HG03432 (cell line): ENCODE measurements around the gene PRR36.
"Not testable (repeated sequence)": the region's sequence is repeated elsewhere in the genome, so short reads cannot be mapped to it uniquely, and the experiment has no call there.

Experiments
- ATAC-seq: cut with Tn5 transposase; IDR thresholded peaks from one replicate; pipeline ENCODE4 v1.9.1; 2021; ENCODE audit warnings: mild to moderate bottlenecking, moderate library complexity; ENCODE audit not compliant: unreplicated experiment

PRR36 gene

GRCh38 chr19:7861619-7862412 is 12.4 kb downstream of the PRR36 start:
- no peak for ATAC-seq

GRCh38 chr19:7860714-7861618 is 13.2 kb downstream of the PRR36 start:
- no peak for ATAC-seq

DNA sequence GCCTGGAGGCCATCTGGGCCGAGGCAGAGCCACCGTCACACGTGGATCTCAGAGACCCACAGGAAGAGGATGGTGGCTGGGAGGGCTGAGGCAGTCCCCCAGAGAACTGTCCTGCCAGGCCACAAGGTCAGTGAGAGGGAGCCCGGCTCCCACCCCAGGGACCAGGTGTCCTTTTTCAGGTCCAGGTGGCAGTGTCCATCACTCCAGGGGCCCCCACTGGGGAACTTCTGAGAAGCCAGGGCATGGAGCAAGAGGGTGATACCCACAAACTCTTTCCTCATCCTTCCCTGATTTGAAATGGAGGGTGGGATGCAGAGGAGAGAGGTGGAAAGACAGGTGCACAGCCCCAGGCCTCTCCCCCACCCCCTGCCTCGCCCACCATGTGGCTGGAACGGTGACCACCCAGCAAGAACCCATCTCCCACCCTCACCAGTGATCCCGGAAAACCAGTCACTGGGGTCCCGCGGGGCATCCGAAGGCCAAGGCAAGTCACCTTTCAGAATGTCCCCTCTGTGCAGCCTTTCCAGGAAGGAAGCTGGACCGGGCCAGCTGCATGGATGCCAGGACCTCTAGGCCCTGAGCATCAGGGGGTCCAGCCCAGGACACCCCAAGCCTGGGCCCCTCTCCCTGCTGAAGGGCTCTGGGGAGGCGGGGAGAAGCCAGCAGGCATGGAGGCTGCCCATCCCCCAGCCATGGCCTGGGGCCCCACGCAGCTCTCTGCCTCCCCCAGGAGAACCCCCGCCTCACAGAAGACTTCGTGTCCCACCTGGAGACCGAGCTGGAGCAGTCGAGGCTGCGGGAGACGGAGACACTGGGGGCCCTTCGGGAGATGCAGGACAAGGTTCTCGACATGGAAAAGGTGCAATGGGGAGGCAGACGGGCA is 14.1 kb downstream of the PRR36 start:
- ATAC-seq, result no peak

DNA sequence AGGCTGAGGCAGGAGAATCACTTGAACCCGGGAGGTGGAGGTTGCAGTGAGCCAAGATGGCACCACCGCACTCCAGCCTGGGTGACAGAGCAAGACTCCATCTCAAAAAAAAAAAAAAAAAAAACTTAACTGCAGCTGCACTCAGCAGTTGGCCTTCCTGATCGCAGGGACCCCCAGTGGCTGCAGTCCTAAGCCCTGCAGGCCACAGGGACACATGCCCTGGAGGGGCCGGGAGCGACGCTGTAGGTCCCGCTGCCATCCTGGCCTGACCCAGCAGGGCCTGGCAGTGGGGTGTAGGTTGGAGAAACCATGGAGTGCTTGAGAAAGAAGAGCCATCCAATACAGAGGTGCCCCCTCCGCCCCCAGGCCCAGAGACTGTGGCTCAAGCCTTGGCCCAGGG is 15.1 kb downstream of the PRR36 start:
- not testable (repeated sequence) for ATAC-seq

DNA sequence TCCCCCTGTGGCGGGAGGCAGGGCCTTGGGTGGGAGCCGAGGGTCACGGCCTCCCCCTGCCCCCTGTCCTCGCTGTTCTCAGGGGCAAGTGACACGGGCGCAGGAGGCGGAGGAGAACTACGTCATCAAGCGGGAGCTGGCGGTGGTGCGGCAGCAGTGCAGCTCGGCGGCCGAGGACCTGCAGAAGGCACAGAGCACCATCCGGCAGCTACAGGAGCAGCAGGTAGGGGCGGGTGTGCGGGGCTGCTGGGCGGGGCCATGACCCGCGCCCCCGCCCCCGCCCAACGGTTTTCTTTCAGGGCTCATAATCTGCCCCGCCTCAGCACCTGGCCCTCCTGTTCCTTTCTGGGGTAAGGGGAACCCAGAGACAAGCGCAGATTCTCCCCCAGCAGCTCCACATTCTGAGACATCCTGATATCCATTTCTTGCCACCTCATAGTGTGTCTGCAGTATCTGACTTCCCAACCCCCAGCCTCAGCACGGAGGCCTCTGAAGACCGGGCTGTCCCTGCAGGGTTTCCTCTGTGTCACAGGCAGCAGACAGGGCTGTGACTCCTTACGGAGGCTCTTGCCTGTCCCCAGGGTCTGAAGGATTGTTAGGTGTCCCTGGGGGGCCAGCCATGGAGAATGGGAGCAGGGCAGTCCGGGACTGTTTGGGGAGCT is 15.9 kb downstream of the PRR36 start:
- ATAC-seq, result no peak

DNA sequence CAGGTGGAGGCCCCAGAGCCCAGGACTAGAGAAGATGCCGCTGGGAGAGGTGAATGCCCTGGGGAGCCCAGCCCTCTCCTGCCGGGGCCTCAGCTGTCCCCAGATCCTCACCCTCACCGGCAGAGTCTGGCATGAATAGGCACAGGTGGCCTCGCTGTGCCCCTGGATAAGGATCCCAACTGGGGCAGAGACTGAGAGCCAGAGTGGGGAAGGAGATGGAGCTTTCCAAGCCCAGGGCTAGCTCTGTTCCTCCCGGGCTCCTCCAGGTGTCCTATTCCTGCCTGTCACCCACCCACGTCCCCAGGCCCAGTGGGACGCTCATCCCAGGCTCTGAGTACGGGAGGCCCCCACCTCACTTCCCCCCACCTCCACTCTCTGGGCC is 16.5 kb downstream of the PRR36 start:
- no peak for ATAC-seq

DNA sequence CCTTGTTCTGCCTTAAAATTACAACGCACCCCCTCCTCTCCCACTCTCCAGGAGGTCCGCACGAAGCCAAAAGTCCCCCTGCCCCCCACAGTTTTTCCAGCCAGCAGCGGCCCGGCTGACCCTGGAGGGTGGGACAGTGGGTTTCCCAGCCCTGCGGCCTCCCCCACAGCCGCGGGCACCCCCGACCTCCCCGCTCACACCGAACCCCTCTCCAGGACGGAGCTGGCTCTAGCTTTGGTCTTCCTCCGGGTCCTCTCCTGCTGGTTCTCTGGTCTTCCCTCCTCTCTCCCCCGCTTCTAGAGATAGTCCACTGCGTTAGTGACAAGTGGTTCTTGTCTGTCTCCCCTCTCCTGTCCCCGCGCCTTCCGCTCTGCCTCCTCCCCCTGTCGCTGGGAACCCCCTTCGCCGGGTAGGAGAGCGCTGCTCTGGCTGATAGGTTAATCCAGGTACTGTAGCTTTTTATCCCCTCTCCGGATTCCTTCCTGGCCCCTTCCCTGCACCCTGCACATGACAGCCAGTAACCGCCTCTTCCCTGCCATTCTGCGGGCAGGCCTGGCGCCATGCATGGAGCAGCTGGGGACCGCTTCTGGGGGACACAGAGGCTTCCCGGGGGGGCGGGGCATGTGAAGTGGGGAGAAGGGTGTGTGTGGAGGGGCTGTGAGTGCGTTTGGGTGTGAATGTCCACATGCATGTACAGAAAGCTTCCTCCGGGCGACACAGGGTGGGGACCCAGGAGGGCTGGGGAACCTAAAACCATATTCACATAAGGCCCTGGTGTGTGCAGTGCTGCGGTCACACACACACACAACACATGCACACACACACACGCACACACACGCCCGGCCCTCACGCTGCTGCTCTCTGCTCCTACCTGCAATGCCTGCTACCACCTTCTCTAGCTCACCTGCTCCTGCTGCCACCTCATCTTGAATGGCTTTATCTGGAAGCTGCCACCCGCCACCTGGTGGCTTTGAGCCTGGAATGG is 17.2 kb downstream of the PRR36 start:
- no peak for ATAC-seq

- ATAC-seq, result no peak
Measured at GRCh38 chr19:7856109-7856591, 18.0 kb downstream of the PRR36 start.

- ATAC-seq, result no peak
Measured at GRCh38 chr19:7855426-7856108, 18.6 kb downstream of the PRR36 start.

GRCh38 chr19:7853770-7854128 is 20.4 kb downstream of the PRR36 start:
- no peak for ATAC-seq

- no peak for ATAC-seq
Measured at GRCh38 chr19:7852851-7853769, 21.1 kb downstream of the PRR36 start.

DNA sequence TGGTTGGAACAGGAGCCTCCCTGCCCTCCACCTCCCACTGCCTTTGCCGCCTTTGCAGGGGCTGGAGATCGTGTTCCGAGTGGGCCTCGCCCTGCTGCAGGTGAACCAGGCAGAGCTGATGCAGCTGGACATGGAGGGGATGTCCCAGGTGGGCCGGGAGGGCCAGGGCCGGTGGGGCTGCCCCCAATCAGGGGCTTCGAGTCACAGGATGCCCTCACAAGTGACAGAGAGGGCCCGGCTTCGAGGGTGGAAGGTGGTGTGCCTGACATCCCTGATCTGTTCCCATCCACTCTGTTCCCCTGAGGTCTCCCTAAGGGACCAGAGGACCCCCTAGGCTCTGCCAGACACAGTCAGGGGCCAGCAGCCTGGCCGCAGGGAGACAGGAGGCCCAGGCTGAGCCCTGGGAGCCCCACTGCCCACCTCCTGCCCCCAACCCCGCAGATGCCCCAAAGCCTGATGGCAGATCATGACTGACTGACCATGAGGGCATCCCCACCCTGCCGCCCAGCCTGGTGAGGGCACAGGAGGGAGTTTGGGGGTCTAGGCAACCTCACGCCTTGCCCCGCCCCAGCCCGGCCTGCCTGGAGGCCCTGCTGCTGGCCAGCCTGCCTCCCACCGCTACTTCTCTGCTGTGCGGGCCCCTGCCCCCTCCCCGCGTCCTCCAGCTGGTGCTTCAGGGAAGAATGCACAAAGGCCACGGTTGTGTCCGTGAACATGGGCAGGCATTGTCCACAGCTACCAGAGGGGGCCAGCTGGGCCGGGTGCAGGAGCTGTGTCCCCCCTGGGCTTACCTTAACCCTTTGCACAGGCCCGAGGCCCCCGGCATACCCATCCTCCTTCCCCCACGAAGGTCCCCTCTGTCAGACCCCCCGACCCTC is 22.3 kb downstream of the PRR36 start:
- no peak for ATAC-seq

- no peak for ATAC-seq
Measured at GRCh38 chr19:7850945-7851622, 23.1 kb downstream of the PRR36 start.

GRCh38 chr19:7850000-7850813 is 24.0 kb downstream of the PRR36 start:
- no peak for ATAC-seq

- no peak for ATAC-seq
Measured at GRCh38 chr19:7849631-7849999, 24.6 kb downstream of the PRR36 start.
